ENCODE results near the gene DNAJC17. TPM values are rescaled to one million over a fixed set of nuclear protein-coding genes. Genes with fewer than 3 reads are reported as not detected.

DNAJC17 gene
- total and polyA plus RNA-seq, 2 of the 13 experiments (the other 11 are each of a cell fraction or from before 2014, with no cell fraction given), result 22.2 to 26.5 TPM

- TF ChIP-seq, protein P1, sequence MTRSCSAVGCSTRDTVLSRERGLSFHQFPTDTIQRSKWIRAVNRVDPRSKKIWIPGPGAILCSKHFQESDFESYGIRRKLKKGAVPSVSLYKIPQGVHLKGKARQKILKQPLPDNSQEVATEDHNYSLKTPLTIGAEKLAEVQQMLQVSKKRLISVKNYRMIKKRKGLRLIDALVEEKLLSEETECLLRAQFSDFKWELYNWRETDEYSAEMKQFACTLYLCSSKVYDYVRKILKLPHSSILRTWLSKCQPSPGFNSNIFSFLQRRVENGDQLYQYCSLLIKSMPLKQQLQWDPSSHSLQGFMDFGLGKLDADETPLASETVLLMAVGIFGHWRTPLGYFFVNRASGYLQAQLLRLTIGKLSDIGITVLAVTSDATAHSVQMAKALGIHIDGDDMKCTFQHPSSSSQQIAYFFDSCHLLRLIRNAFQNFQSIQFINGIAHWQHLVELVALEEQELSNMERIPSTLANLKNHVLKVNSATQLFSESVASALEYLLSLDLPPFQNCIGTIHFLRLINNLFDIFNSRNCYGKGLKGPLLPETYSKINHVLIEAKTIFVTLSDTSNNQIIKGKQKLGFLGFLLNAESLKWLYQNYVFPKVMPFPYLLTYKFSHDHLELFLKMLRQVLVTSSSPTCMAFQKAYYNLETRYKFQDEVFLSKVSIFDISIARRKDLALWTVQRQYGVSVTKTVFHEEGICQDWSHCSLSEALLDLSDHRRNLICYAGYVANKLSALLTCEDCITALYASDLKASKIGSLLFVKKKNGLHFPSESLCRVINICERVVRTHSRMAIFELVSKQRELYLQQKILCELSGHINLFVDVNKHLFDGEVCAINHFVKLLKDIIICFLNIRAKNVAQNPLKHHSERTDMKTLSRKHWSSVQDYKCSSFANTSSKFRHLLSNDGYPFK (CRISPR knock-in tag; IDR thresholded peaks at IDR 0.05; ENCODE audit: borderline replicate concordance), result no peak
- TF ChIP-seq ZBTB1 (CRISPR knock-in tag; IDR thresholded peaks at IDR 0.05; ENCODE audit: borderline replicate concordance) (no peak), SP5 (CRISPR knock-in tag; IDR thresholded peaks at IDR 0.05; ENCODE audit: borderline replicate concordance, low read depth) (peak; percentile 37; the same call in 1 of the 2 replicates), SOX13 (IDR thresholded peaks at IDR 0.05) (no peak), SOX13 (CRISPR knock-in tag; conservative IDR thresholded peaks at IDR 0.05 in 1 of 2, IDR thresholded peaks at IDR 0.05 in 1 of 2) (peak in 1 of 2 experiments; percentile 24; a peak in 1 of 4 replicates), DPF2 (CRISPR knock-in tag; IDR thresholded peaks at IDR 0.05; ENCODE audit: borderline replicate concordance, low read depth) (0 out of 2 replicates have a peak, but pooled peaks have one; percentile 17), ZBTB10 (CRISPR knock-in tag; IDR thresholded peaks at IDR 0.05; ENCODE audit: borderline replicate concordance) (no peak), ZC3H13 (CRISPR knock-in tag; IDR thresholded peaks at IDR 0.05) (no peak), HIVEP1 (CRISPR knock-in tag; IDR thresholded peaks at IDR 0.05) (no peak), ZNF782 (CRISPR knock-in tag; IDR thresholded peaks at IDR 0.05; ENCODE audit: borderline replicate concordance) (no peak), TFAP4 (IDR thresholded peaks at IDR 0.05; ENCODE audit: borderline replicate concordance, low read depth) (peak; percentile 88; the same call in 1 of the 2 replicates), ATF3 (CRISPR knock-in tag; IDR thresholded peaks at IDR 0.05) (peak; percentile 95), RARA (CRISPR knock-in tag; IDR thresholded peaks at IDR 0.05) (0 out of 2 replicates have a peak, but pooled peaks have one; percentile 31), KMT2A (CRISPR knock-in tag; IDR thresholded peaks at IDR 0.05) (no peak), RXRA (CRISPR knock-in tag; IDR thresholded peaks at IDR 0.05) (no peak), ZNF770 (CRISPR knock-in tag; IDR thresholded peaks at IDR 0.05) (peak; percentile 46; the same call in 1 of the 2 replicates), HDAC2 (CRISPR knock-in tag; IDR thresholded peaks at IDR 0.05) (0 out of 2 replicates have a peak, but pooled peaks have one; percentile 14)
- TF ChIP-seq, protein P2, sequence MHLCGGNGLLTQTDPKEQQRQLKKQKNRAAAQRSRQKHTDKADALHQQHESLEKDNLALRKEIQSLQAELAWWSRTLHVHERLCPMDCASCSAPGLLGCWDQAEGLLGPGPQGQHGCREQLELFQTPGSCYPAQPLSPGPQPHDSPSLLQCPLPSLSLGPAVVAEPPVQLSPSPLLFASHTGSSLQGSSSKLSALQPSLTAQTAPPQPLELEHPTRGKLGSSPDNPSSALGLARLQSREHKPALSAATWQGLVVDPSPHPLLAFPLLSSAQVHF (CRISPR knock-in tag; IDR thresholded peaks at IDR 0.05), result no peak
- TF ChIP-seq, protein P3, sequence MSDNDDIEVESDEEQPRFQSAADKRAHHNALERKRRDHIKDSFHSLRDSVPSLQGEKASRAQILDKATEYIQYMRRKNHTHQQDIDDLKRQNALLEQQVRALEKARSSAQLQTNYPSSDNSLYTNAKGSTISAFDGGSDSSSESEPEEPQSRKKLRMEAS (IDR thresholded peaks at IDR 0.05), result no peak
These were observed 38.4 kb upstream of the DNAJC17 start (continued) for GRCh38 chr15:40845511-40846284.

All from HepG2 (cell line).